ENCODE data around the gene PILRA.
"Not testable (repeated sequence)": the region's sequence is repeated elsewhere in the genome, so short reads cannot be mapped to it uniquely, and the experiment has no call there.

Gene PILRA

DNA sequence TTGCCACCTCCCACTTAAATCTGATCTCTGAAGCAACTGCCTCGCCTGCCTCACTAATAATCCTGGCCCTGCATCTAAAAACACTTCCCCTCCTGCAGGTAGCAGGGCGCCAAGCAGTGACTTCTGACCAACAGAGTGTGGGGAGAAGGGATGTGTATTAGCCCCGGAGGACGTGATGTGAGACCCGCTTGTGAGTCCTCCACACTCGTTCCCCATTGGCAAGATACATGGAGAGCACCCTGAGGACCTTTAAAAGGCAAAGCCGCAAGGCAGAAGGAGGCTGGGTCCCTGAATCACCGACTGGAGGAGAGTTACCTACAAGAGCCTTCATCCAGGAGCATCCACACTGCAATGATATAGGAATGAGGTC, 6.1 kb upstream of the PILRA start:
- Mint-ChIP-seq H3K9me3 (no peaks in the 10 kb centered on the region), H3K4me3 (no peak overlapping the region), H3K4me1 (ENCODE audit: low read depth) (peaks cover 75% of the 10 kb centered on the region), H3K27ac (peak overlapping the region; percentile 42), H3K27me3 (no peaks in the 10 kb centered on the region), H3K36me3 (ENCODE audit: low read depth) (peaks cover 47% of the 10 kb centered on the region)

DNA sequence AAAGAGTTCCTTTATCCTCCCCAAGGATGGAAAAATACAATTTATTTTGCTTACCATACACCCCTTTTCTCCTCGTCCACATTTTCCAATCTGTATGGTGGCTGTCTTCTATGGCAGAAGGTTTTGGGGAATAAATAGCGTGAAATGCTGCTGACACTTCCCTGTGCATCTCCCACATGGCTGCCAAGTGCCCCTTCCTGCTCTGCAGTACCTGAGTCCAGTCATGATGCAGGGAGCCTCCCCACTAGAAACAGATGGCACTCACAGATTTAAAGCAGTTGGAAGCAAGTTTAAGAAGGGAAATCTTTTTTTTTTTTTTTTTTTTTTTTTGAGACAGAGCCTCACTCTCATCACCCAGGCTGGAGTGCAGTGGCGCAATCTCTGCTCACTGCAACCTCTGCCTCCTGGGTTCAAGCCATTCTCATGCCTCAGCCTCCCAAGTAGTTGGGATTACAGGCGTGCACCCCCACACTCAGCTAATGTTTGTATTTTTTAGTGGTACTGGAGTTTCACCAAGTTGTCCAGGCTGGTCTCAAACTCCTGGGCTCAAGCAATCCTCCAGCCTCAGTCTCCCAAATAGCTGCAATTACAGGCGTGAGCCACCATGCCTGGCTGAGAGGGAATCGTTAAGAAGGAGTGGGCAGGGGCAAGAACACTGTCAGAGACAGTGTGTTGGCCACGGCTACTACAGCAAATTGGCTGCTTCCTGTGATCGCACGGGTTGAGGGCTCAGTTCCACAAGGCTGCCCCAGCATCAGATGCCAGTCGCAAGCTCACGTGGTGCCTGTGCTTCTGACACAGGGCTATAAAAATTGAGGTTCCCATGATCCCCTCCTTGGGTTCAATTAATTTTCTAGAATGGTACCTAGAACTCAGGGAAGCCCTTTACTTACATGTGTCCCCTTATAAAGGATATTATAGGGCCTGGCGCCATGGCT, 5.3 kb upstream of the PILRA start:
- H3K9me3 Mint-ChIP-seq = no peaks in the 10 kb centered on the region
- no peak overlapping the region for H3K4me3 Mint-ChIP-seq
- H3K27ac Mint-ChIP-seq = peak overlapping the region; percentile 88
- H3K36me3 Mint-ChIP-seq (ENCODE audit: low read depth) = peaks cover 40% of the 10 kb centered on the region
- peaks cover 80% of the 10 kb centered on the region for H3K4me1 Mint-ChIP-seq (ENCODE audit: low read depth)
- no peaks in the 10 kb centered on the region for H3K27me3 Mint-ChIP-seq

DNA sequence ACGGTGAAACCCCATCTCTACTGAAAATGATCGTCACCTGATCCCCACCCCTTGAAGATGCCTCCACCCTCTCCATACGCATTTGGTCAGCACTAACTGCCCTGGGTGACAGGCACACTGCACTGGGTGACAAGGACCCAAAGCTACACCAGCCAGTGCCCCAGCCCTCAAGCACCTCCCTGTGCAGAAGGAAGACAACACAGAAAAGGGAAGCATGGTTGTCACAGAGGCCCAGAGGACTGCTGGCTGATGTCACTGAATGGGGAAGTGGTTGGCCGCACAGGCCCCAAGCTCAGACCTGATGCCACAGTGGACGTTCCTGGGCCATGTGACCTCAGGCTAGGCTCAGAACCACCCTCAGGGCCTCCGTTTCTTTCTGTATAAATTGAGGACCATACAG, 4.2 kb upstream of the PILRA start:
- Mint-ChIP-seq H3K27ac (peak overlapping the region; percentile 88), H3K4me3 (peak overlapping the region; percentile 45), H3K4me1 (ENCODE audit: low read depth) (peaks cover 76% of the 10 kb centered on the region)

DNA sequence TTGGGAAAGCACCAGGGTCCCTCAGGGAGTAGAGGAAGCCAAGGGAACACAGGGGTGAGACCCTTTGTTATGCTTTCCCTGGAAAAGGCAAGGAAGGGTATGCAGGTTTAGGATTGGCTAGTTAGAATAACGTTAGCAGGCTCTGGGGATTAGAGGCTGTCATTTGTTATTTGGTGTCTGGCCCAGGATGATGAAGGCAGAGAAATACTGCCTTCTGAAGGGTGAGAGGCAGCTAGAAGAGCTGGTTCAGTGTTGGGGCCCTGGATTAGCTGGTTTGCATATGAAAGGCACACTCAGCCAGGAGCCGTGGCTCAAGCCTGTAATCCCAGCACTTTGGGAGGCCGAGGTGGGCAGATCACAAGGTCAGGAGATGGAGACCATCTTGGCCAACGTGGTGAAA, 3.0 kb upstream of the PILRA start:
- peaks cover 20% of the 10 kb centered on the region for H3K36me3 Mint-ChIP-seq (ENCODE audit: low read depth)
- peak overlapping the region; percentile 40 for H3K27ac Mint-ChIP-seq
- H3K27me3 Mint-ChIP-seq = no peaks in the 10 kb centered on the region
- peaks cover 77% of the 10 kb centered on the region for H3K4me1 Mint-ChIP-seq (ENCODE audit: low read depth)
- no peaks in the 10 kb centered on the region for H3K9me3 Mint-ChIP-seq
- no peak overlapping the region for H3K4me3 Mint-ChIP-seq

More for the DNA sequence above, 4.2 kb upstream of the PILRA start:
- Mint-ChIP-seq H3K9me3 (no peaks in the 10 kb centered on the region), H3K27me3 (no peaks in the 10 kb centered on the region), H3K36me3 (ENCODE audit: low read depth) (peaks cover 28% of the 10 kb centered on the region)

DNA sequence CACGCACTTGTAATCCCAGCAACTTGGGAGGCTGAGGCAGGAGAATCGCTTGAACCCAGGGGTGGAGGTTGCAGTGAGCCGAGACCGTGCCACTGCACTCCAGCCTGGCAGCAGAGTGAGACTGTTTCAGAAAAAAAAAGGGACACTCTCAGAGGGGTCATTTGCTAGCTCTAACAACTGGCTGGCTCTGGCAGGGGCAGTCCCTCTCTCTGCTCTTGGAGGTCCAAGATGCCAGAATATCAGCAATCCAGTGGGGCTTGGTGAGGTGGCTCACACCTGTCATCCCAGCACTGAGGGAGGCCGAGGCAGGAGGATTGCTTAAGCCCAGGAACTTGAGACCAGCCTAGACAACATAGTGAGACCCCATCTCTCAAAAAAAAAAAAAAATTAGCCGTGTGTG, 2.5 kb upstream of the PILRA start:
- H3K27me3 Mint-ChIP-seq = no peaks in the 10 kb centered on the region
- H3K4me3 Mint-ChIP-seq = no peak overlapping the region
- H3K9me3 Mint-ChIP-seq = no peaks in the 10 kb centered on the region
- H3K36me3 Mint-ChIP-seq (ENCODE audit: low read depth) = peaks cover 17% of the 10 kb centered on the region
- peaks cover 73% of the 10 kb centered on the region for H3K4me1 Mint-ChIP-seq (ENCODE audit: low read depth)
- peak overlapping the region; percentile 71 for H3K27ac Mint-ChIP-seq

DNA sequence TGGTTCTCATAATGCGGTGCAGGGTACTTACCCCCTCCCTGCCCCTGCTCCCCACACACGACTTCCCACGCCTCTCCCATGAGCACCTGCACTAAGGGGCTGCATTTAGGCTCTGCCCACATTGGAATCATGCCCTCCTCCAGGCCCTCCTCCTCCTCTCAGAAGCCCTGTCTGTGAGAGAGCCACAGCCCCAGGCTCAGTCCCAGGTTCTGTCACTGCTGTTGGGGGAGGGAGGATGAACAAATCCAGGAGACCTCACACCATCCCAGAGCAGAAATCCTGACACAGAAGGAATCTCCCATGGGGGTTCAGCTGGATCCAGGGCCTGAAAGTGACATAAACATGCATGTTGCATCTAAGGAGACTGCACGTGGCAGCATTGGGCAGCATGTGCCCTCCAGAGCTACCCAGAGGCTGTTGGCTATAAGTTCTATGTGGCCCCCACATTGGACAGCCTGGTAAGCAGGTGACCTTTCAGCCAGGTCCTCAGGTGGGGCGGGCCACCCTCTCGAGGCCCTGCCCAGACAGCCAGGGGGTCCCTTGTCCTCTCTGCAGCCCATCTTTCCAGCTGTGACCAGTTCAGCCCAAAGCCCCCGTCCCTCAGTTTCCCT, 1.6 kb upstream of the PILRA start:
- Mint-ChIP-seq H3K27me3 (no peaks in the 10 kb centered on the region), H3K36me3 (ENCODE audit: low read depth) (peaks cover 9% of the 10 kb centered on the region), H3K27ac (peak overlapping the region; percentile 87), H3K4me1 (ENCODE audit: low read depth) (peaks cover 64% of the 10 kb centered on the region), H3K9me3 (no peaks in the 10 kb centered on the region), H3K4me3 (no peak overlapping the region)

DNA sequence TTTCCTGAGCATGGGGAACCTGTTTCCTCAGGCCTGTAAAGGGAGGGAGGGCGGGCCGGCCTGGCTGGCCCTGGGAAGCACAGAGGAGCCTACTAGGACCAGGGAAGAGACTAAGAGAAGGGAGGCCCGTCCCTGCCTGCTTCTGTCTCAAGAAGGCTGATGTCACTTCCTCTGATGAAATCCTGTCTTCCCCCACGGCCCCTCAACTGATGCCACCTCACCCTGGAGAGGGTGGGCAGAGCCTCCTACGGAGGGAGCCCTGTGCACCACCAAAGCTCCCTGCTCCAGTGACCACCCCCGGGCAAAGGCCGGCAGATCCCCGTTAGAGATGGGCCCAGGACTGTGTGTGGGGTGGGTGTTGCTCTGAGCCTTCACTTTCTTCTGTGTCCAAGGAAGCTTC, 1.0 kb upstream of the PILRA start:
- H3K27me3 Mint-ChIP-seq = no peaks in the 10 kb centered on the region
- H3K27ac Mint-ChIP-seq = peak overlapping the region; percentile 87
- peaks cover 5% of the 10 kb centered on the region for H3K36me3 Mint-ChIP-seq (ENCODE audit: low read depth)
- H3K9me3 Mint-ChIP-seq = no peaks in the 10 kb centered on the region
- no peak overlapping the region for H3K4me3 Mint-ChIP-seq
- peaks cover 58% of the 10 kb centered on the region for H3K4me1 Mint-ChIP-seq (ENCODE audit: low read depth)

DNA sequence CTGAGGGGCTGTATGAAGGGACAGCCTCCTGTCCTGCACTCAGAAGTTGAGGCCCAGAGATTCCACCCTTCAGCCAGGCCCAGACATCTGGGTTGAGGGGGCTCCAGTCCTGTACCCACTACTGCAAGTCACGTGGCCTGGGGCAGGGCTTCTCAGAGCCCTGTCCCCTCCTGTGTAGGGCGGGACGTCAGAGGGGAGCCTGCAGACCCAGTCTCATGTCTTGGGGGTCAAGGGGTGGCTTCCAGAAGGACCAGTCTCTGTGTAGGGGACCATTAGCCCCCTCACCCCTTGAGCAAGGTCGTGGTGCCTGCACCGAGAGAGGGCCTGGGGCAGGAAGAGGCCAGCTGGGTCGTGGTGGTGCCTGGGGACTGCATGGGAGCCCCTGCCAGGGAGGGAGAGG, 593 bp upstream of the PILRA start:
- no peaks in the 10 kb centered on the region for H3K9me3 Mint-ChIP-seq
- peaks cover 54% of the 10 kb centered on the region for H3K4me1 Mint-ChIP-seq (ENCODE audit: low read depth)
- peak overlapping the region; percentile 87 for H3K27ac Mint-ChIP-seq
- H3K36me3 Mint-ChIP-seq (ENCODE audit: low read depth) = peaks cover 2% of the 10 kb centered on the region
- H3K27me3 Mint-ChIP-seq = no peaks in the 10 kb centered on the region
- no peak overlapping the region for H3K4me3 Mint-ChIP-seq

DNA sequence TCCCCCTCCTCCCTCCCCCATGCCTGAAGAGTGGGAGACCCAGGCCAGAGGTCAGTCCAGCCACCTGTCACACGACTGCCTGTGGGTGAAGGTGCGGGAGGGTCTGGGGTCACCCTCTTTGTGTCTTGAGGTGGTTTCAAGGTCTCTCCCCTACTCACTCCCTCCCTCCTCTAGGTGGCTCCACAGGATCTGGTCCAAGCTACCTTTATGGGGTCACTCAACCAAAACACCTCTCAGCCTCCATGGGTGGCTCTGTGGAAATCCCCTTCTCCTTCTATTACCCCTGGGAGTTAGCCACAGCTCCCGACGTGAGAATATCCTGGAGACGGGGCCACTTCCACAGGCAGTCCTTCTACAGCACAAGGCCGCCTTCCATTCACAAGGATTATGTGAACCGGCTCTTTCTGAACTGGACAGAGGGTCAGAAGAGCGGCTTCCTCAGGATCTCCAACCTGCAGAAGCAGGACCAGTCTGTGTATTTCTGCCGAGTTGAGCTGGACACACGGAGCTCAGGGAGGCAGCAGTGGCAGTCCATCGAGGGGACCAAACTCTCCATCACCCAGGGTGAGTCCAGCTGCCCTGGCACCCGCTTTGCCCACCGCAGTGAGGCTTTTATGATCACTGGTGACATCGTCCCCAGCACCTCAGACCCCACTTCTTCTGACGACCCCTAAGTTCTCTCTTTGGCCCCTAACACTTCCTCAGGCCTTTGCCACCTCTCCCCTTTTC, 747 bp downstream of the PILRA start:
- H3K9me3 Mint-ChIP-seq; H3K27me3 Mint-ChIP-seq; H3K36me3 Mint-ChIP-seq (ENCODE audit: low read depth); H3K4me3 Mint-ChIP-seq: not testable (repeated sequence)
- H3K4me1 Mint-ChIP-seq (ENCODE audit: low read depth) = peaks cover 41% of the 10 kb centered on the region
- H3K27ac Mint-ChIP-seq = peak overlapping the region; percentile 49

DNA sequence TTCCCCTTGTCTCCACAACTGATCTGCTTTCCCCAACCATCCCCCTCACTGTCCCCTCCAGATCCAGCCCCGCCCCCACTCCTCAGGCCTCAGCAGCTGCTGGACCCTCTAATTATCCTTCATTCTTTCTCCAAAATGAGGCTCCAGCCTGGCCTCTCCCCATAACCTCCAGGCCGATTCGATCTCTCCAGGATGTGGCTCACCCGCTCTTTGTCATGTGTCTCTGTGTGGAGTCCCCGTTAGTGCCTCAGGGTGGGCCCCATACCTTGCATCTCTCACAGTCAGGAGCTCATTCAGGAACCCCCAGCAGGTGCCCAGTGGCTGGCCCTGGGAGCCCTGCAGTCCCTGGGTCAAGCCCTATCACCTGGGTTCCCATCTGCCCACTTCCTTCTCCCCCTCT, 1.3 kb downstream of the PILRA start:
- H3K9me3 Mint-ChIP-seq = no peaks in the 10 kb centered on the region
- H3K4me1 Mint-ChIP-seq (ENCODE audit: low read depth) = peaks cover 39% of the 10 kb centered on the region
- peak overlapping the region; percentile 7 for H3K27ac Mint-ChIP-seq
- no peaks in the 10 kb centered on the region for H3K27me3 Mint-ChIP-seq
- no peak overlapping the region for H3K4me3 Mint-ChIP-seq
- H3K36me3 Mint-ChIP-seq (ENCODE audit: low read depth) = no peaks in the 10 kb centered on the region

DNA sequence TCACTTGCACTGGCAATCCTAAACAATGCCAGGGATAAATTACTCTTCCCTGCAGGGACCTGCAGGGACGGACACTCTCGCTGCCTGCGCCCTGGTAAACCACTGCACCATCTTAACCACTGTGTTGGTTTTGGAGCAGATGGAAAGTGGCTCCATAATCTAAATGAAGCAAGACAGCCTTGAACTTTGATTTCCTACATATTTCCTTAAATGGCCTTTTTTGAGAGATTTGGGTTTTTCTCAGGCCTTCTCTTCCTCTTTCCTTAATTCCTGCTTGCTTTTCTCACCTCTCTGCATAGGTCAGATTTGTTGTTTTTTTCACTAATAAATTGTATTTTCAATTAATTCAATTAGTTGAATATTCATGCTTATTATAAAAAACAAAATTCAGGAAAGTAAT, 2.8 kb downstream of the PILRA start:
- Mint-ChIP-seq H3K27me3 (no peaks in the 10 kb centered on the region), H3K4me1 (ENCODE audit: low read depth) (peaks cover 32% of the 10 kb centered on the region), H3K27ac (no peak overlapping the region), H3K4me3 (no peak overlapping the region), H3K36me3 (ENCODE audit: low read depth) (no peaks in the 10 kb centered on the region), H3K9me3 (no peaks in the 10 kb centered on the region)

DNA sequence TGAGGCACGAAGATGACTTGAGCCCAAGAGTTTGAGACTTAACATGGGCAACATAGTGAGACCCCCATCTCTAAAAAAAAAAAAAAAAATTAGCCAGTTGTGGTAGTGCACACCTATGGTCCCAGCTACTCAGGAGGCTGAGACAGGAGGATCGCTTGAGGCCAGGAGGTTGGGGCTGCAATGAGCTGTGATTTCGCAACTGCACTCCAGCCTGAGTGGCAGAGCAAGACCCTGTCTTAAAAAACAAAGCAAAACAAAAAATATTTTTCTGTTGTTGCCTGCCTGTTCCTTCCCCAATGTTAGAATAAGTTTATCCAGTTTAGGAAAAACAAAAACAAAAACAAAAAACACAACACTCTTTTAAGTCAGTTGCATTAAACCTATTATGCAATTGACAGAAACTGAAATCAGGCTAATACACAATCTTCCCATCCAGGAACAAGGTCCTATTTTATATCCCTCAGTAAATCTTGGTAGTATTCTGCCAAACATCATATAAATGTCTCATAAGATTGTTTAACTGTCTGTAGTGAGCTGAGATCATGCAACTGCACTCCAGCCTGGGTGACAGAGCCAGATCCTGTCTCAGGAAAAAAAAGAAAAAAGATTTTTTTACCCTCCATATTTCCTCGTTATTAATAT, 4.9 kb downstream of the PILRA start:
- no peaks in the 10 kb centered on the region for H3K27me3 Mint-ChIP-seq
- peaks cover 21% of the 10 kb centered on the region for H3K4me1 Mint-ChIP-seq (ENCODE audit: low read depth)
- H3K27ac Mint-ChIP-seq = no peak overlapping the region
- no peaks in the 10 kb centered on the region for H3K36me3 Mint-ChIP-seq (ENCODE audit: low read depth)
- no peaks in the 10 kb centered on the region for H3K9me3 Mint-ChIP-seq
- no peak overlapping the region for H3K4me3 Mint-ChIP-seq

DNA sequence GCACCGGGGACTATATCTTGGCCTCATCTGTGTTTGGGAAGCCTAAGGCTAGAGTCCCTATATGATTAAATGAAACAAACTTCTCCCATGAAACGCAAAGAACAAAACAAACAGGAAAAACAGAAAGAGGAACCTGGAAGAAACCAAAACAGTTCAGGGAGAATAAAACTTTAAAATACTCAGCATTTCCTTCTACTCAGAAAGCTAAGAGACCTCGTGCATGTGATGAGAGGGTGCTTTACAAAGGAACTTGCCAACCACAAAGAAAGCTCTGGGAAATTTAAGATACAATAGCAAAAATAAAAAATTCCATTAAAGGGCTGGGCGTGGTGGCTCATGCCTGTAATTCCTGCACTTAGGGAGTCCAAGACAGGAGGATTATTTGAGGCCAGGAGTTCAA, 6.9 kb downstream of the PILRA start:
- Mint-ChIP-seq H3K4me3 (no peak overlapping the region), H3K27me3 (no peaks in the 10 kb centered on the region), H3K9me3 (no peaks in the 10 kb centered on the region), H3K27ac (no peak overlapping the region), H3K4me1 (ENCODE audit: low read depth) (peaks cover 11% of the 10 kb centered on the region), H3K36me3 (ENCODE audit: low read depth) (no peaks in the 10 kb centered on the region)

DNA sequence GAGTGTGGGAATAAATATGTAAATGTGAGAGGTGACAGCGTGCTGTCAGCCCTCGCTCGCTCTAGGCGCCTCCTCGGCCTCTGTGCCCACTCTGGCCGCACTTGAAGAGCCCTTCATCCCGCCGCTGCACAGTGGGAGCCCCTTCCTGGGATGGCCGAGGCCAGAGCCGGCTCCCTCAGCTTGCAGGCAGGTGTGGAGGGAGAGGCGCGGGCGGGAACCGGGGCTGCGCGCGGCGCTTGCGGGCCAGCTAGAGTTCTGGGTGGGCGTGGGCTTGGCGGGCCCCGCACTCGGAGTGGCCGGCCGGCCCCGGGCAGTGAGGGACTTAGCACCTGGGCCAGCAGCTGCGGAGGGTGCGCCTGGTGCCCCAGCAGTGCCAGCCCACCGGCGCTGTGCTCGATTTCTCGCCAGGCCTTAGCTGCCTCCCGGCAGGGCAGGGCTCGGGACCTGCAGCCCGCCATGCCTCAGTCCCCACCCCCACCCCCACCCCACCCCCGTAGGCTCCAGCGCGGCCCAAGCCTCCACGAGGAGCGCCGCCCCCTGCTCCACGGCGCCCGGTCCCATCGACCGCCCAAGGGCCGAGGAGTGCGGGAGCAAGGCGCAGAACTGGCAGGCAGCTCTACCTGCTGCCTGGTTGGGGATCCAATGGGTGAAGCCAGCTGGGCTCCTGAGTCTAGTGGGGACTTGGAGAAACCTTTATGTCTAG, 8.4 kb downstream of the PILRA start:
- H3K27me3 Mint-ChIP-seq = not testable (repeated sequence)

More for the DNA sequence above, 8.4 kb downstream of the PILRA start:
- not testable (repeated sequence) for H3K36me3 Mint-ChIP-seq (ENCODE audit: low read depth); H3K4me3 Mint-ChIP-seq; H3K27ac Mint-ChIP-seq; H3K4me1 Mint-ChIP-seq (ENCODE audit: low read depth); H3K9me3 Mint-ChIP-seq

Data from stimulated activated naive CD8-positive, alpha-beta T cell treated with anti-CD3 and anti-CD28 coated beads, Interleukin-15, Interleukin-2, amounts not matched to agents 100 ng/mL and 50 ng/mL, for 24 hours (primary cell).